HepG2 (cell line): ENCODE results near the gene ERMAP. TPM values are rescaled to one million over a fixed set of nuclear protein-coding genes. Genes with fewer than 3 reads are reported as not detected.

Source experiments
- GZF1 ChIP-seq: sonication (generic); formaldehyde crosslinking; IDR thresholded peaks from 2 replicates; pipeline ENCODE4 v1.5.1; 2020; ENCODE audit warnings: mild to moderate bottlenecking, missing genetic modification reagents
- KDM2A ChIP-seq: sonication (generic); formaldehyde crosslinking; IDR thresholded peaks from 2 replicates; pipeline ENCODE4 v1.4.0; 2020; ENCODE audit warnings: low read depth, missing genetic modification reagents, borderline replicate concordance
- MTF2 ChIP-seq: sonication (generic); formaldehyde crosslinking; IDR thresholded peaks from 2 replicates; pipeline ENCODE4 v1.5.0; 2020; ENCODE audit warnings: missing genetic modification reagents, borderline replicate concordance
- MYNN ChIP-seq: sonication (generic); formaldehyde crosslinking; IDR thresholded peaks from 2 replicates; pipeline ENCODE4 v1.4.0; 2020; ENCODE audit warnings: mild to moderate bottlenecking, low read depth, missing genetic modification reagents
- NCOA1 ChIP-seq: sonication (generic); formaldehyde crosslinking; IDR thresholded peaks from 2 replicates; pipeline ENCODE4 v1.9.0; 2021; ENCODE audit warnings: missing genetic modification reagents
- SAP130 ChIP-seq: IDR thresholded peaks from 2 replicates; pipeline ENCODE4 v1.6.1; 2016; ENCODE audit warnings: low read depth
- ZFP36L1 ChIP-seq: sonication (generic); formaldehyde crosslinking; IDR thresholded peaks from 2 replicates; pipeline ENCODE4 v1.8.0; 2022; ENCODE audit warnings: mild to moderate bottlenecking, missing genetic modification reagents, moderate library complexity
- ZFYVE20 ChIP-seq: sonication (generic); formaldehyde crosslinking; IDR thresholded peaks from 2 replicates; pipeline ENCODE4 v1.8.0; 2023; ENCODE audit warnings: low read depth, mild to moderate bottlenecking, moderate library complexity, missing genetic modification reagents, borderline replicate concordance
- ZNF180 ChIP-seq: sonication (generic); formaldehyde crosslinking; IDR thresholded peaks from 2 replicates; pipeline ENCODE4 v1.4.0; 2020; ENCODE audit warnings: low read depth, missing genetic modification reagents, borderline replicate concordance
- ZNF335 ChIP-seq: sonication (generic); formaldehyde crosslinking; IDR thresholded peaks from 2 replicates; pipeline ENCODE4 v1.4.0; 2020; ENCODE audit warnings: missing genetic modification reagents
- ZNF414 ChIP-seq: sonication (generic); formaldehyde crosslinking; IDR thresholded peaks from 2 replicates; pipeline ENCODE4 v1.5.0; 2020; ENCODE audit warnings: missing genetic modification reagents
- ZNF451 ChIP-seq: sonication (generic); formaldehyde crosslinking; IDR thresholded peaks from 2 replicates; pipeline ENCODE4 v1.5.0; 2020; ENCODE audit warnings: mild to moderate bottlenecking, missing genetic modification reagents
- ZNF670 ChIP-seq: sonication (generic); formaldehyde crosslinking; IDR thresholded peaks from 2 replicates; pipeline ENCODE4 v1.8.0; 2022; ENCODE audit warnings: mild to moderate bottlenecking, missing genetic modification reagents, borderline replicate concordance
- ZNF687 ChIP-seq: sonication (generic); formaldehyde crosslinking; IDR thresholded peaks from 2 replicates; pipeline ENCODE4 v1.5.1; 2020; ENCODE audit warnings: mild to moderate bottlenecking, missing genetic modification reagents, moderate library complexity
- polyA plus RNA-seq, 8 experiments: library from polyadenylated mRNA; depleted of rRNA in 3 of 8; stranded (reverse) in 7 of 8; unstranded in 1 of 8; fragments of >200 nt; fragmentation: Illumina TruSeq in 4 of 8; extraction: Trizol in 4 of 8; gene quantifications; 2 replicates each; pipeline versions ENCODE4 v1.2.1 to v1.2.3, GENCODE V29; 2011 to 2016; ENCODE audit warnings: low read depth in 4 of 8, missing spikeins in 1 of 8, mixed read lengths in 1 of 8; ENCODE audit not compliant: insufficient read depth in 1 of 8
- total RNA-seq, 5 experiments: library from RNA; depleted of rRNA; stranded (reverse); fragments of >200 nt; fragmentation: Illumina TruSeq; extraction: Trizol; gene quantifications; 2 replicates each; pipeline ENCODE4 v1.2.3, GENCODE V29; 2016; ENCODE audit warnings: low read depth in 1 of 5
- TF ChIP-seq, protein P1 (sequence below): IDR thresholded peaks from 2 replicates; pipeline ENCODE4 v1.6.1; 2016; ENCODE audit warnings: mild to moderate bottlenecking
- TF ChIP-seq, protein P2 (sequence below): sonication (generic); formaldehyde crosslinking; IDR thresholded peaks from 2 replicates; pipeline ENCODE4 v1.4.0; 2020; ENCODE audit warnings: mild to moderate bottlenecking, missing genetic modification reagents
- TF ChIP-seq, protein P3 (sequence below): sonication (generic); formaldehyde crosslinking; IDR thresholded peaks from 2 replicates; pipeline ENCODE4 v1.9.0; 2022; ENCODE audit warnings: missing genetic modification reagents, mild to moderate bottlenecking, borderline replicate concordance
- TF ChIP-seq, protein P4 (sequence below): sonication (generic); formaldehyde crosslinking; conservative IDR thresholded peaks from 2 replicates; pipeline ENCODE4 v1.4.0; 2020; ENCODE audit warnings: missing genetic modification reagents

ERMAP gene
- total and polyA plus RNA-seq, 2 of the 13 experiments (the other 11 are each of a cell fraction or from before 2014, with no cell fraction given): 2.2 to 4.4 TPM

DNA sequence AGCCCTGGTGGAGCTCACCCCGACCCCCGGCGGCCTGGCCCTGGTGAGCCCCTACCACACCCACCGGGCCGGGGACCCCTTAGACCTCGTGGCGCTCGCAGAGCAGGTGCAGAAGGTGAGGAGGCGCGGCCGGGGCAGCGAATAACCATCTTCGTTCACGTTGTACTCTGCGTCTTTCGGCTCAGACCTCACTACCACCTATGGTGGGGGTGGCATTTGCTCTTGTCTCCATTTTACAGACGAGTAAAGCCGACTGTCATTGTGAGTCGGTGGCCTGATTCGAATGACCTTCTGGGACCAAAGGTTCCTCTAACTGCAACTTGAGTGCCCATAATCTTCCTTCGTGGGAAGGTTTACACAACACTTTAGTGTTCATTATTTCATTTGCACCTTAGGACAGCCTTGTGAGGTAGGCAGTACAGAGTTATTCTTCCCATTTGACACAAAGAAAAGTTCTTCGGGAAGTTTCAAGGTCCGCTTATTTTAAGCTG is 49.4 kb upstream of the ERMAP start (continued):
- TF ChIP-seq ZFP36L1 (0 out of 2 replicates have a peak, but pooled peaks have one; percentile 43), MTF2 (CRISPR knock-in tag) (peak; percentile 17; the same call in 1 of the 2 replicates), GZF1 (CRISPR knock-in tag) (peak; percentile 55; the same call in 1 of the 2 replicates), ZFYVE20 (CRISPR knock-in tag) (0 out of 2 replicates have a peak, but pooled peaks have one; percentile 72), ZNF451 (CRISPR knock-in tag) (0 out of 2 replicates have a peak, but pooled peaks have one; percentile 13), ZNF670 (CRISPR knock-in tag) (no peak), NCOA1 (CRISPR knock-in tag) (0 out of 2 replicates have a peak, but pooled peaks have one; percentile 6), KDM2A (CRISPR knock-in tag) (peak; percentile 56; the same call in 1 of the 2 replicates), ZNF414 (CRISPR knock-in tag) (peak; percentile 2; the same call in 1 of the 2 replicates), SAP130 (peak; percentile 59), MYNN (CRISPR knock-in tag) (no peak), ZNF180 (no peak), ZNF687 (peak; percentile 44), ZNF335 (no peak)
- TF ChIP-seq, protein P1, sequence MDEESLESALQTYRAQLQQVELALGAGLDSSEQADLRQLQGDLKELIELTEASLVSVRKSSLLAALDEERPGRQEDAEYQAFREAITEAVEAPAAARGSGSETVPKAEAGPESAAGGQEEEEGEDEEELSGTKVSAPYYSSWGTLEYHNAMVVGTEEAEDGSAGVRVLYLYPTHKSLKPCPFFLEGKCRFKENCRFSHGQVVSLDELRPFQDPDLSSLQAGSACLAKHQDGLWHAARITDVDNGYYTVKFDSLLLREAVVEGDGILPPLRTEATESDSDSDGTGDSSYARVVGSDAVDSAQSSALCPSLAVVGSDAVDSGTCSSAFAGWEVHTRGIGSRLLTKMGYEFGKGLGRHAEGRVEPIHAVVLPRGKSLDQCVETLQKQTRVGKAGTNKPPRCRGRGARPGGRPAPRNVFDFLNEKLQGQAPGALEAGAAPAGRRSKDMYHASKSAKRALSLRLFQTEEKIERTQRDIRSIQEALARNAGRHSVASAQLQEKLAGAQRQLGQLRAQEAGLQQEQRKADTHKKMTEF (CRISPR knock-in tag): no peak
- TF ChIP-seq, protein P2, sequence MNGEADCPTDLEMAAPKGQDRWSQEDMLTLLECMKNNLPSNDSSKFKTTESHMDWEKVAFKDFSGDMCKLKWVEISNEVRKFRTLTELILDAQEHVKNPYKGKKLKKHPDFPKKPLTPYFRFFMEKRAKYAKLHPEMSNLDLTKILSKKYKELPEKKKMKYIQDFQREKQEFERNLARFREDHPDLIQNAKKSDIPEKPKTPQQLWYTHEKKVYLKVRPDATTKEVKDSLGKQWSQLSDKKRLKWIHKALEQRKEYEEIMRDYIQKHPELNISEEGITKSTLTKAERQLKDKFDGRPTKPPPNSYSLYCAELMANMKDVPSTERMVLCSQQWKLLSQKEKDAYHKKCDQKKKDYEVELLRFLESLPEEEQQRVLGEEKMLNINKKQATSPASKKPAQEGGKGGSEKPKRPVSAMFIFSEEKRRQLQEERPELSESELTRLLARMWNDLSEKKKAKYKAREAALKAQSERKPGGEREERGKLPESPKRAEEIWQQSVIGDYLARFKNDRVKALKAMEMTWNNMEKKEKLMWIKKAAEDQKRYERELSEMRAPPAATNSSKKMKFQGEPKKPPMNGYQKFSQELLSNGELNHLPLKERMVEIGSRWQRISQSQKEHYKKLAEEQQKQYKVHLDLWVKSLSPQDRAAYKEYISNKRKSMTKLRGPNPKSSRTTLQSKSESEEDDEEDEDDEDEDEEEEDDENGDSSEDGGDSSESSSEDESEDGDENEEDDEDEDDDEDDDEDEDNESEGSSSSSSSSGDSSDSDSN: no peak
- TF ChIP-seq, protein P3, sequence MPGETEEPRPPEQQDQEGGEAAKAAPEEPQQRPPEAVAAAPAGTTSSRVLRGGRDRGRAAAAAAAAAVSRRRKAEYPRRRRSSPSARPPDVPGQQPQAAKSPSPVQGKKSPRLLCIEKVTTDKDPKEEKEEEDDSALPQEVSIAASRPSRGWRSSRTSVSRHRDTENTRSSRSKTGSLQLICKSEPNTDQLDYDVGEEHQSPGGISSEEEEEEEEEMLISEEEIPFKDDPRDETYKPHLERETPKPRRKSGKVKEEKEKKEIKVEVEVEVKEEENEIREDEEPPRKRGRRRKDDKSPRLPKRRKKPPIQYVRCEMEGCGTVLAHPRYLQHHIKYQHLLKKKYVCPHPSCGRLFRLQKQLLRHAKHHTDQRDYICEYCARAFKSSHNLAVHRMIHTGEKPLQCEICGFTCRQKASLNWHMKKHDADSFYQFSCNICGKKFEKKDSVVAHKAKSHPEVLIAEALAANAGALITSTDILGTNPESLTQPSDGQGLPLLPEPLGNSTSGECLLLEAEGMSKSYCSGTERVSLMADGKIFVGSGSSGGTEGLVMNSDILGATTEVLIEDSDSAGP (CRISPR knock-in tag): peak; percentile 62; the same call in 1 of the 2 replicates
- TF ChIP-seq, protein P4, sequence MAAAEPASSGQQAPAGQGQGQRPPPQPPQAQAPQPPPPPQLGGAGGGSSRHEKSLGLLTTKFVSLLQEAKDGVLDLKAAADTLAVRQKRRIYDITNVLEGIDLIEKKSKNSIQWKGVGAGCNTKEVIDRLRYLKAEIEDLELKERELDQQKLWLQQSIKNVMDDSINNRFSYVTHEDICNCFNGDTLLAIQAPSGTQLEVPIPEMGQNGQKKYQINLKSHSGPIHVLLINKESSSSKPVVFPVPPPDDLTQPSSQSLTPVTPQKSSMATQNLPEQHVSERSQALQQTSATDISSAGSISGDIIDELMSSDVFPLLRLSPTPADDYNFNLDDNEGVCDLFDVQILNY (CRISPR knock-in tag): 0 out of 2 replicates have a peak, but pooled peaks have one; percentile 8
